AG08395 (cell line): ENCODE results near the gene HACD4.
"Not testable (repeated sequence)": the region's sequence is repeated elsewhere in the genome, so short reads cannot be mapped to it uniquely, and the experiment has no call there.

Experiments
- DNase-seq: peaks from one replicate; pipeline ENCODE4 v3.0.0; 2012; ENCODE audit warnings: mixed read lengths, low spot score

The HACD4 gene

DNA sequence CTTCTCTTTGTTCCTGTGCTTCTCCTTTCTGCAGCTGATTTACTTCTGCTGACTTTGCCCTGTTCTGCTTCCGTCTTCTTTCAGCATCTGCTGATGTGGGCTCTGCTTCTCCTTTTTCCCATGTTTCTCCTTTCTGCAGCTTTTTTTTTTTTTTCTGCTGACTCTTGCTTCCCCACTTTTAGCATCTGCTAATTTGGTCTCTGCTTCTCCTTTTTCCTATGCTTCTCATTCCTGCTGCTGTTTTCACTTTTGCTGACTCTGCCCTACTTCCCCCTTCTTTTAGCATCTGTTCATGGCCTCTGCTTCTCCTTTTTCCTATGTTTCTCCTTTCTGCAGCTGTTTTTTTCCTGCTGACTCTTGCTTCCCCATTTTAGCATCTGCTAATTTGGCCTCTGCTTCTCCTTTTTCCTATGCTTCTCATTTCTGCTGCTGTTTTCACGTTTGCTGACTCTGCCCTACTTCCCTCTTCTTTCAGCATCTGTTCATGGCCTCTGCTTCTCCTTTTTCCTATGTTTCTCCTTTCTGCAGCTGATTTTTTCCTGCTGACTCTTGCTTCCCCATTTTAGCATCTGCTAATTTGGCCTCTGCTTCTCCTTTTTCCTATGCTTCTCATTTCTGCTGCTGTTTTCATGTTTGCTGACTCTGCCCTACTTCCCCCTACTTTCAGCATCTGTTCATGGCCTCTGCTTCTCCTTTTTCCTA lies 58.0 kb downstream of the HACD4 start:
- not testable (repeated sequence) for DNase-seq

DNA sequence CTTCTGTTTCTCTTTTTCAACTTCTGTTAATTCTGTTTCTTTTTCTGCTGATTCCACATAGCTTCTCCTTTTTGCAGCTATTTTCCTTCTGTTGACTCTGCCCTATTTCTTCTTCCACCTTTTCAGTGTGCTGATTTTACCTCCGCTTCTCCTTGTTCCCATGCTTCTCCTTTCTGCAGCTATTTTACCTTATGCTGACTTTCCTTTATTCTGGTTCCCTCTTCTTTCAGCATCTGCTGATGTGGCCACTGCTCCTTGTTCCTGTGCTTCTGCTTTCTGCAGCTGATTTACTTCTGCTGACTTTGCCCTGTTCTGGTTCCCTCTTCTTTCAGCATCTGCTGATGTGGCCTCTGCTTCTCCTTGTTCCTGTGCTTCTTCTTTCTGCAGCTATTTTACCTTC lies 58.8 kb downstream of the HACD4 start:
- DNase-seq, result no peak

DNA sequence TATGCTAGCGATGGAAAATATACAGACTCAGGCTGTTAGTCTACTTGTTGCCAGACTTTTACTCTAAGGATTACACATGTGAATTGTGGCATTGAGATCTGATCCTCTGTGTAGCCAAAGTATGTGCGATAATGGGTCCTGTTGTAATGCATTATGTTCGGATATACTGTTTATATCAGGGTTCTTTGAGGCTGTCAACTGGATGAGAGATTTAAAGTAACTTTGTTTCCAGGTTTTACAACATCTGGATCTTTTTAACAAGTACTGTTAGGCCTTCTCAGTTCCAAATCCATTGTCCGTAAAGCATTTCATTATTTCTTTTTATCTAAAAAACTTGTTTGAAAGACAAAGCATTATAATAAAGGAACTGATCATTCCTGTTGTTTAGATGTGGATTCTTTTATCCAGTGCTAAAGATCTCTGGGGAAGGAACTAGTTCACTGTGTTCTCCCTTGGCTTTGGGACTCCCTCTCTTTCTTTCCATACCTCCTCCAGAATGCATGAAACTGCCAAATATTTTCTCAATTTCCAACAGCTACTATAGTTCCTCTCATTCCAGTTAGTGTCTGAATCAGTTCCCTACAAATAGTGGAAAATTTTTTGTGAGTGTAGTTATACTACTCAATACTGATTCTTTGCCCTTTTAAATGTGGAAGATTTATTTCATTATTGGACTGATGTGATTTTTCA lies 68.8 kb downstream of the HACD4 start:
- no peak for DNase-seq

DNA sequence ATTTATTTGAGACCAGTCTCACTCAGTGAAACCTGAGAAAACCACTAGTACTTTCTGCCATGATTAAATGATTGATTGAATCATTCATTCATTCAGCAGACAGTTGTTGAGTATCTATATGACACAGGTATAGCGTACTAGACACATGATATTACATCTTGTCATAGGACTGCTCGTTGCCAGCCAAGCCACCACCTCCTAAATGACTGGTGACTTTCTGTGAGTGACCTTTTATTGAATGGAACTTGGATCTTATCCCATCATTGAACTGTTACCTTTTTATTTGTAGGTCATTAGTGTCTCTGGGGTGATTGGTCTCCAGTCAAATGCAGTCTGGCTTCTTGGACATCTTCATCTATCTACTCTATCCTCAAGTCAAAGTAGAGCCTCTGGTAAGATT lies 80.7 kb downstream of the HACD4 start:
- DNase-seq, result no peak
